Mesenchymal stem cell (in vitro differentiated cells and primary cell): Measurements from ENCODE around the gene TRIM13.

ENCODE experiments used
- DNase-seq: peaks from one replicate; pipeline ENCODE4 v3.0.0-alpha.2; 2013
- H2AFZ ChIP-seq: one replicate; pipeline ENCODE4 v1.6.1; 2013; ENCODE audit warnings: low read depth, mild to moderate bottlenecking, control low read depth, inconsistent platforms, low read length, moderate library complexity
- H2AK5ac ChIP-seq: 2 replicates; pipeline ENCODE4 v1.6.1; 2013; ENCODE audit warnings: low read length, moderate library complexity, mild to moderate bottlenecking, inconsistent platforms; ENCODE audit not compliant: severe bottlenecking
- H2BK120ac ChIP-seq: one replicate; pipeline ENCODE4 v1.6.1; 2013; ENCODE audit warnings: low read depth, mild to moderate bottlenecking, inconsistent platforms, low read length, moderate library complexity
- H2BK12ac ChIP-seq, 2 experiments: one replicate each; pipeline ENCODE4 v1.6.1; 2013; ENCODE audit warnings: inconsistent platforms in 2 of 2, low read length in 2 of 2, mild to moderate bottlenecking in 2 of 2, moderate library complexity in 2 of 2, control low read depth in 1 of 2
- H2BK15ac ChIP-seq: one replicate; pipeline ENCODE4 v1.6.1; 2013; ENCODE audit warnings: mild to moderate bottlenecking, low read depth, inconsistent platforms; ENCODE audit not compliant: poor library complexity, severe bottlenecking
- H2BK5ac ChIP-seq: 2 replicates; pipeline ENCODE4 v1.6.1; 2013; ENCODE audit warnings: low read depth, mild to moderate bottlenecking, low read length, control low read depth, inconsistent platforms; ENCODE audit not compliant: poor library complexity, severe bottlenecking
- H3K14ac ChIP-seq, 2 experiments: one replicate each; pipeline ENCODE4 v1.6.1; 2013; ENCODE audit warnings: inconsistent platforms in 2 of 2, low read length in 2 of 2, control low read depth in 1 of 2, mild to moderate bottlenecking in 1 of 2, moderate library complexity in 1 of 2
- H3K18ac ChIP-seq, 2 experiments: one replicate each; pipeline ENCODE4 v1.6.1; 2013; ENCODE audit warnings: inconsistent platforms in 2 of 2, low read length in 2 of 2, control low read depth in 1 of 2, low read depth in 1 of 2, mild to moderate bottlenecking in 1 of 2
- H3K23ac ChIP-seq, 2 experiments: one replicate each; pipeline ENCODE4 v1.6.1; 2013; ENCODE audit warnings: inconsistent platforms in 2 of 2, low read length in 2 of 2, mild to moderate bottlenecking in 2 of 2, moderate library complexity in 2 of 2, control low read depth in 1 of 2
- H3K27ac ChIP-seq: 2 replicates; pipeline ENCODE4 v1.5.1; 2013; ENCODE audit warnings: mild to moderate bottlenecking, moderate library complexity, low read length, control low read depth, inconsistent platforms; ENCODE audit not compliant: poor library complexity, severe bottlenecking
- H3K27me3 ChIP-seq, 2 experiments: 2 replicates each; pipeline versions ENCODE4 v1.6.1 to v1.7.0; 2013; ENCODE audit warnings: low read length in 2 of 2, mild to moderate bottlenecking in 2 of 2, moderate library complexity in 2 of 2, control low read depth in 1 of 2, inconsistent platforms in 1 of 2; ENCODE audit not compliant: control insufficient read depth in 1 of 2, insufficient read depth in 1 of 2
- H3K36me3 ChIP-seq, 2 experiments: 2 replicates each; pipeline versions ENCODE4 v1.6.1 to v1.7.0; 2013; ENCODE audit warnings: low read length in 2 of 2, control low read depth in 1 of 2, inconsistent platforms in 1 of 2, low read depth in 1 of 2, mild to moderate bottlenecking in 1 of 2; ENCODE audit not compliant: insufficient read depth in 2 of 2, control insufficient read depth in 1 of 2
- H3K4ac ChIP-seq, 2 experiments: one replicate each; pipeline ENCODE4 v1.6.1; 2013; ENCODE audit warnings: inconsistent platforms in 2 of 2, low read length in 2 of 2, mild to moderate bottlenecking in 2 of 2, moderate library complexity in 2 of 2, control low read depth in 1 of 2, low read depth in 1 of 2
- H3K4me1 ChIP-seq: 2 replicates; pipeline ENCODE4 v1.6.1; 2013; ENCODE audit warnings: low read depth, low read length, control low read depth; ENCODE audit not compliant: control insufficient read depth, insufficient read depth
- H3K4me2 ChIP-seq: 2 replicates; pipeline ENCODE4 v1.6.1; 2013; ENCODE audit warnings: low read length, mild to moderate bottlenecking, inconsistent platforms; ENCODE audit not compliant: poor library complexity, severe bottlenecking
- H3K4me3 ChIP-seq, 2 experiments: 2 replicates each; pipeline versions ENCODE4 v1.5.1 to v1.7.0; 2013; ENCODE audit warnings: low read length in 2 of 2, mild to moderate bottlenecking in 2 of 2, control low read depth in 1 of 2, low read depth in 1 of 2; ENCODE audit not compliant: insufficient read depth in 1 of 2
- H3K79me1 ChIP-seq: replicated peaks from 2 replicates; pipeline ENCODE4 v1.6.1; 2013; ENCODE audit warnings: mild to moderate bottlenecking, control low read depth, low read length, inconsistent platforms; ENCODE audit not compliant: poor library complexity, severe bottlenecking
- H3K9ac ChIP-seq: 2 replicates; pipeline ENCODE4 v1.7.0; 2013; ENCODE audit warnings: mild to moderate bottlenecking, low read length, moderate library complexity
- H3K9me3 ChIP-seq: 2 replicates; pipeline ENCODE4 v1.7.0; 2013; ENCODE audit warnings: mild to moderate bottlenecking, low read length; ENCODE audit not compliant: control insufficient read depth
- H4K8ac ChIP-seq: one replicate; pipeline ENCODE4 v1.6.1; 2013; ENCODE audit warnings: inconsistent platforms, mild to moderate bottlenecking, low read length, moderate library complexity
- H4K91ac ChIP-seq: one replicate; pipeline ENCODE4 v1.6.1; 2013; ENCODE audit warnings: mild to moderate bottlenecking, low read length, inconsistent platforms
- WGBS: methylation state at CpG from one replicate; pipeline ENCODE4 v1.1.7; 2013; ENCODE audit warnings: mixed read lengths; 5-methylcytosine and 5-hydroxymethylcytosine counted together

TRIM13 gene

GRCh38 chr13:50015258-50015657 lies 18.4 kb downstream of the TRIM13 start, which contains the start of gene KCNRG:
Gene KCNRG, plus strand, starts transcription at chr13:50015444. Its CDS starts 50 bp downstream, at chr13:50015494.
- Histone ChIP-seq H2BK15ac (no peak within 1 kb of the TSS), H2BK12ac (no peak within 1 kb of the TSS), H3K79me1 (peaks cover 17% of the 10 kb centered on the region), H4K8ac (no peak within 1 kb of the TSS), H3K4me1 (no peaks in the 10 kb centered on the region), H3K27ac (no peak within 1 kb of the TSS), H3K4me3 (no peak within 1 kb of the TSS), H4K91ac (no peak within 1 kb of the TSS), H3K18ac (no peak within 1 kb of the TSS), H2BK120ac (no peak within 1 kb of the TSS), H2BK5ac (no peak within 1 kb of the TSS), H3K4ac (no peak within 1 kb of the TSS), H3K23ac (no peak within 1 kb of the TSS), H3K9me3 (no peaks in the 10 kb centered on the region), H3K27me3 (no peaks in the 10 kb centered on the region), H3K4me2 (no peak within 1 kb of the TSS), H3K36me3 (peaks cover 15 to 90% of the 10 kb centered on the region in 2 experiments), H3K9ac (peak within 1 kb of the TSS; percentile 8), H2AFZ (no peak within 1 kb of the TSS), H3K14ac (no peak within 1 kb of the TSS), H2AK5ac (peak within 1 kb of the TSS; percentile 69)
- DNase-seq: peak; percentile 36
- 92% methylated on average over 5 of the region's 5 CpGs for WGBS

DNA sequence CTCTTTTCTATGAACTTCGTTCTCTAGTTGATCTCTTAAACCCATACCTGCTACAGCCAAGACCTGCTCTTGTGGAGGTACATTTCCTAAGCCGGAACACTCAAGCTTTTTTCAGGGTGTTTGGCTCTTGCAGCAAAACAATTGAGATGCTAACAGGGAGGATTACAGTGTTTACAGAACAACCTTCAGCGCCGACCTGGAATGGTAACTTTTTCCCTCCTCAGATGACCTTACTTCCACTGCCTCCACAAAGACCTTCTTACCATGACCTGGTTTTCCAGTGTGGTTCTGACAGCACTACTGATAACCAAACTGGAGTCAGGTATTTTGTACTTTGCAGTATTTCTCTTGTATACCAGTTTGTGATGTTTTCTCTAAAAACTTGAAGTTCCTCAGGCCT lies 18.9 kb downstream of the TRIM13 start:
- Histone ChIP-seq H2AK5ac (peak overlapping the region; percentile 69), H3K9ac (peak overlapping the region; percentile 8), H2BK120ac (no peak overlapping the region), H3K27ac (no peak overlapping the region), H3K18ac (no peak overlapping the region), H3K4me2 (no peak overlapping the region), H3K79me1 (peaks cover 18% of the 10 kb centered on the region), H2AFZ (no peak overlapping the region), H3K14ac (no peak overlapping the region), H4K8ac (no peak overlapping the region), H3K27me3 (no peaks in the 10 kb centered on the region), H3K4me1 (no peaks in the 10 kb centered on the region), H3K9me3 (no peaks in the 10 kb centered on the region), H3K23ac (no peak overlapping the region), H3K36me3 (peaks cover 18 to 90% of the 10 kb centered on the region in 2 experiments), H2BK12ac (no peak overlapping the region), H3K4ac (no peak overlapping the region), H2BK5ac (no peak overlapping the region), H4K91ac (no peak overlapping the region), H2BK15ac (no peak overlapping the region), H3K4me3 (no peak overlapping the region)
- DNase-seq: no peak
- WGBS: 74% methylated on average over 4 of the region's 4 CpGs

- Histone ChIP-seq H2AFZ (no peak overlapping the region), H2BK120ac (no peak overlapping the region), H4K91ac (no peak overlapping the region), H3K4me2 (no peak overlapping the region), H3K27ac (no peak overlapping the region), H2BK5ac (no peak overlapping the region), H4K8ac (no peak overlapping the region), H2BK15ac (no peak overlapping the region), H3K18ac (no peak overlapping the region), H3K23ac (no peak overlapping the region), H3K4me3 (no peak overlapping the region), H3K4me1 (no peaks in the 10 kb centered on the region), H3K14ac (no peak overlapping the region), H3K27me3 (no peaks in the 10 kb centered on the region), H3K79me1 (peaks cover 18% of the 10 kb centered on the region), H3K36me3 (peaks cover 21 to 88% of the 10 kb centered on the region in 2 experiments), H2BK12ac (no peak overlapping the region), H3K9me3 (no peaks in the 10 kb centered on the region), H3K4ac (no peak overlapping the region), H3K9ac (no peak overlapping the region), H2AK5ac (no peak overlapping the region)
- no CpG with 5 or more reads among the region's 2 CpGs for WGBS
- no peak for DNase-seq
These were observed 19.6 kb downstream of the TRIM13 start for GRCh38 chr13:50016444-50016843.

DNA sequence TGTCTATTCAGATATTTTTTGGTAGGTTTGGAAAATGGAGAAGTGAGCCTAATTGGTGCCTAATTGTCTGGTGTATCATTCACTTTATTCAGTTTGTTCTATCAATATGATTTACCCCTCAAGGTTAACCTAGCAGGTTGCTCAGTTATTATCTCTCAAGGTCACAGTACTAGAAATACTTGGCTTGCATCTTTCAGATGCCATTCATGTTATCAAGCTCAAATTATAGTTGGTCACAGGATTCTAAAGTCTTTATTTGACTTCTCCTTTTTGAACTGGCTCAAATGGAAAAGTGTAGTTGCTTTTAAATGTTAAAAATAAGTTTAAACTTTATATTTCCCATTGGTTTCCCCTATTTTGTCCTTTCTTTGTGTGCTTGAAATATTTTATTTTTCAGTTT lies 21.0 kb downstream of the TRIM13 start:
- Histone ChIP-seq H2AFZ (no peak overlapping the region), H3K9ac (no peak overlapping the region)

More for the DNA sequence above, 21.0 kb downstream of the TRIM13 start:
- Histone ChIP-seq H3K4me3 (no peak overlapping the region), H2BK12ac (no peak overlapping the region), H3K23ac (no peak overlapping the region), H3K4ac (no peak overlapping the region), H3K4me2 (no peak overlapping the region), H3K14ac (no peak overlapping the region), H2BK120ac (no peak overlapping the region), H2BK5ac (no peak overlapping the region), H2AK5ac (no peak overlapping the region), H3K27ac (no peak overlapping the region), H3K79me1 (peaks cover 13% of the 10 kb centered on the region), H2BK15ac (no peak overlapping the region), H3K4me1 (no peaks in the 10 kb centered on the region), H4K91ac (no peak overlapping the region), H3K18ac (no peak overlapping the region), H4K8ac (no peak overlapping the region), H3K36me3 (peaks cover 16 to 87% of the 10 kb centered on the region in 2 experiments), H3K27me3 (no peaks in the 10 kb centered on the region), H3K9me3 (no peaks in the 10 kb centered on the region)
- no peak for DNase-seq
